Measurements from ENCODE around the gene ENPP6.

DNA sequence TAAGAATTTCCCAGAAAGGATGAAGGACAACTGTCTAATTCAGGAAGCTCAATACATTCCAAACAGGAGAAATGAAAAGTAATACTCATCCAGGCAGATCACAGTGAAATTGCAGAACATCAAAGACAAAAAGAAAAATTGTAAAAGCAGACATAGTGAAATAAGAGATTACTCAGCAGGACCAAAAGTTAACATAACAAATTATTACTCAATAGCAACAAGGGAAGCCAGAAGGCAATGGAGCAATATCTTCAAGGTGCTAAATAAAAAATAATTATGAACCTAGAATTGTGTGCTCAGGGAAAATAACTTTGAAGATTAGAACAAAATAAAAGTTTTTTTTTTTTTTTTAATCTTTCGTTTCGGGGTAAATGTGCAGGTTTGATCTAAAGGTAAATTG lies 30.5 kb upstream of the ENPP6 start:
- TF ChIP-seq RAD21 (conservative IDR thresholded peaks at IDR 0.05 in 1 of 2, IDR thresholded peaks at IDR 0.05 in 1 of 2) (no peak), POLR2A (IDR thresholded peaks at IDR 0.05; ENCODE audit: low read length) (no peak), MAFK (IDR thresholded peaks at IDR 0.05; ENCODE audit: partially characterized antibody) (no peak), FOXS1 (CRISPR knock-in tag; IDR thresholded peaks at IDR 0.05) (no peak), NPAS2 (CRISPR knock-in tag; IDR thresholded peaks at IDR 0.05; ENCODE audit: borderline replicate concordance) (no peak), CBX8 (IDR thresholded peaks at IDR 0.05) (no peak), FOSL2 (IDR thresholded peaks at IDR 0.05) (no peak), FOSL2 (CRISPR knock-in tag; IDR thresholded peaks at IDR 0.05) (no peak)
- TF ChIP-seq, protein P1, sequence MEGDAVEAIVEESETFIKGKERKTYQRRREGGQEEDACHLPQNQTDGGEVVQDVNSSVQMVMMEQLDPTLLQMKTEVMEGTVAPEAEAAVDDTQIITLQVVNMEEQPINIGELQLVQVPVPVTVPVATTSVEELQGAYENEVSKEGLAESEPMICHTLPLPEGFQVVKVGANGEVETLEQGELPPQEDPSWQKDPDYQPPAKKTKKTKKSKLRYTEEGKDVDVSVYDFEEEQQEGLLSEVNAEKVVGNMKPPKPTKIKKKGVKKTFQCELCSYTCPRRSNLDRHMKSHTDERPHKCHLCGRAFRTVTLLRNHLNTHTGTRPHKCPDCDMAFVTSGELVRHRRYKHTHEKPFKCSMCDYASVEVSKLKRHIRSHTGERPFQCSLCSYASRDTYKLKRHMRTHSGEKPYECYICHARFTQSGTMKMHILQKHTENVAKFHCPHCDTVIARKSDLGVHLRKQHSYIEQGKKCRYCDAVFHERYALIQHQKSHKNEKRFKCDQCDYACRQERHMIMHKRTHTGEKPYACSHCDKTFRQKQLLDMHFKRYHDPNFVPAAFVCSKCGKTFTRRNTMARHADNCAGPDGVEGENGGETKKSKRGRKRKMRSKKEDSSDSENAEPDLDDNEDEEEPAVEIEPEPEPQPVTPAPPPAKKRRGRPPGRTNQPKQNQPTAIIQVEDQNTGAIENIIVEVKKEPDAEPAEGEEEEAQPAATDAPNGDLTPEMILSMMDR (IDR thresholded peaks at IDR 0.05): no peak
